K562 (cell line): ENCODE measurements around the gene ODF4.

Experiments
- CREB1 ChIP-seq, 2 experiments: sonication (generic) in 1 of 2; formaldehyde crosslinking in 1 of 2; IDR thresholded peaks; 2 replicates each; pipeline versions ENCODE4 v1.6.1 to v1.8.0; 2012 to 2022; ENCODE audit warnings: inconsistent platforms in 1 of 2, mild to moderate bottlenecking in 1 of 2, missing genetic modification reagents in 1 of 2, moderate library complexity in 1 of 2
- GABPA ChIP-seq: fragments of 200-800 bp; sonication (Bioruptor generic); conservative IDR thresholded peaks from 2 replicates; pipeline ENCODE4 v1.6.1; 2016; ENCODE audit warnings: low read depth, missing genetic modification characterization, missing compliant biosample characterization
- KDM2B ChIP-seq: fragments of 250-450 bp; sonication (Bioruptor Pico); IDR thresholded peaks from 2 replicates; pipeline ENCODE4 v1.8.0; 2021; ENCODE audit warnings: mild to moderate bottlenecking, moderate library complexity
- TCF3 ChIP-seq: sonication (generic); formaldehyde crosslinking; IDR thresholded peaks from 2 replicates; pipeline ENCODE4 v1.4.0; 2020; ENCODE audit warnings: mild to moderate bottlenecking, missing genetic modification reagents
- TGIF2 ChIP-seq: sonication (generic); formaldehyde crosslinking; IDR thresholded peaks from 2 replicates; pipeline ENCODE4 v1.8.1; 2022; ENCODE audit warnings: mild to moderate bottlenecking, missing genetic modification reagents, moderate library complexity
- ZNF212 ChIP-seq: fragments of 450-650 bp; formaldehyde crosslinking; IDR thresholded peaks from 2 replicates; pipeline ENCODE4 v1.4.0; 2020; ENCODE audit warnings: mild to moderate bottlenecking
- ZNF253 ChIP-seq: fragments of 250-450 bp; sonication (Bioruptor Pico); conservative IDR thresholded peaks from 2 replicates; pipeline ENCODE4 v1.6.1; 2021; ENCODE audit warnings: mild to moderate bottlenecking
- ZNF436 ChIP-seq: fragments of 250-450, 450-650 bp; sonication (Bioruptor Pico); formaldehyde crosslinking; IDR thresholded peaks from 2 replicates; pipeline ENCODE4 v1.7.0; 2020; ENCODE audit warnings: mild to moderate bottlenecking
- TF ChIP-seq, protein P1 (sequence below), 3 experiments: IDR thresholded peaks in 2 of 3; conservative IDR thresholded peaks in 1 of 3; 2 replicates each; pipeline ENCODE4 v1.5.1; 2011 to 2012; ENCODE audit warnings: low read length in 3 of 3, mild to moderate bottlenecking in 3 of 3, control low read depth in 2 of 3, improper control_type of control experiment in 1 of 3, inconsistent platforms in 1 of 3, low read depth in 1 of 3, mixed read lengths in 1 of 3, moderate library complexity in 1 of 3; ENCODE audit not compliant: insufficient read depth in 2 of 3

DNA sequence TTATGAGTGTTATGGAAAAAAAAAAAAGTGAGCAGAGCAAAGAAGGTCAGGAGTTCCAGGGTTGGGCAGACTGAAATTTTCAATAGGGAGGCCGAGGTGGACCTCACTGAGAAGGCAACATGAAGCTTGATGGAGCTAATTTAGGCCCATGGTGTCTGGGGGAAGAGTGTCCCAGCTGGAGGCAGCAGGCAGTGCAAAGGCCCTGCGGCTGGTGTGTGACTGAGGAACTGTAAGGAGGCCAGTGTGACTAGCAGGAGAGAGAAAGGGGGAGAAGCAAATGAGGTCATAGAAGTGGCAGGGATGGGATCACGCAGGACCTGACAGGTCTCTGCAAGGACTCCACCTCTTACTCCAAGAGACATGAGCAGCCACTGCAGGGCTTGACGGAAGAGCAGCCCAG, 19.4 kb upstream of the ODF4 start:
- TF ChIP-seq ZNF253 (CRISPR knock-in tag) (no peak), CREB1 (IDR thresholded peaks at IDR 0.05) (no peak), CREB1 (CRISPR knock-in tag; IDR thresholded peaks at IDR 0.05) (no peak), TCF3 (CRISPR knock-in tag) (no peak), TGIF2 (no peak), ZNF436 (CRISPR knock-in tag) (no peak), KDM2B (no peak), GABPA (tag) (no peak), ZNF212 (CRISPR knock-in tag) (no peak)
- TF ChIP-seq, protein P1, sequence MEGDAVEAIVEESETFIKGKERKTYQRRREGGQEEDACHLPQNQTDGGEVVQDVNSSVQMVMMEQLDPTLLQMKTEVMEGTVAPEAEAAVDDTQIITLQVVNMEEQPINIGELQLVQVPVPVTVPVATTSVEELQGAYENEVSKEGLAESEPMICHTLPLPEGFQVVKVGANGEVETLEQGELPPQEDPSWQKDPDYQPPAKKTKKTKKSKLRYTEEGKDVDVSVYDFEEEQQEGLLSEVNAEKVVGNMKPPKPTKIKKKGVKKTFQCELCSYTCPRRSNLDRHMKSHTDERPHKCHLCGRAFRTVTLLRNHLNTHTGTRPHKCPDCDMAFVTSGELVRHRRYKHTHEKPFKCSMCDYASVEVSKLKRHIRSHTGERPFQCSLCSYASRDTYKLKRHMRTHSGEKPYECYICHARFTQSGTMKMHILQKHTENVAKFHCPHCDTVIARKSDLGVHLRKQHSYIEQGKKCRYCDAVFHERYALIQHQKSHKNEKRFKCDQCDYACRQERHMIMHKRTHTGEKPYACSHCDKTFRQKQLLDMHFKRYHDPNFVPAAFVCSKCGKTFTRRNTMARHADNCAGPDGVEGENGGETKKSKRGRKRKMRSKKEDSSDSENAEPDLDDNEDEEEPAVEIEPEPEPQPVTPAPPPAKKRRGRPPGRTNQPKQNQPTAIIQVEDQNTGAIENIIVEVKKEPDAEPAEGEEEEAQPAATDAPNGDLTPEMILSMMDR (IDR thresholded peaks at IDR 0.05 in 2 of 3, conservative IDR thresholded peaks at IDR 0.05 in 1 of 3; ENCODE audit: insufficient read depth in 2 of 3, low read depth in 1 of 3, low read length in 3 of 3): no peak
